ENCODE results near the gene GRIK2. TPM values are rescaled to one million over a fixed set of nuclear protein-coding genes. Genes with fewer than 3 reads are reported as not detected.

Gene GRIK2
- total RNA-seq, 1 experiment from 2014 or later = 0.55 TPM

GRCh38 chr6:101522254-101522653 lies 128.7 kb downstream of the GRIK2 start:
- no peaks in the 10 kb centered on the region for H3K79me2 ChIP-seq (ENCODE audit: low read length)
- no peaks in the 10 kb centered on the region for H3K27me3 ChIP-seq (ENCODE audit: low read length)
- DNase-seq (no peak), ATAC-seq (no peak)
- no peaks in the 10 kb centered on the region for H3K4me1 ChIP-seq (ENCODE audit: insufficient read depth, low read length)
- no peaks in the 10 kb centered on the region for H3K9me2 ChIP-seq (replicated peaks; ENCODE audit: low read length)
- no peaks in the 10 kb centered on the region for H3F3A ChIP-seq (ENCODE audit: low read length, unreplicated experiment)
- no peak overlapping the region for H2AFZ ChIP-seq (ENCODE audit: low read length)
- ChIA-PET CTCF (no interaction called here), POLR2A (ENCODE audit: unreplicated experiment) (no interaction called here)
- BruUV-seq (replicated peaks) = no TSS peak
- no peak overlapping the region for H3K4me3 ChIP-seq (ENCODE audit: low read length)
- intact Hi-C loops (cut with micrococcal nuclease) = no loop called here
- TF ChIP-seq EZH2phosphoT487 (IDR thresholded peaks at IDR 0.05; ENCODE audit: borderline replicate concordance, low read length) (no peak), EZH2 (IDR thresholded peaks at IDR 0.05; ENCODE audit: low read length, unreplicated experiment) (no peak), CTCF (conservative IDR thresholded peaks at IDR 0.05; ENCODE audit: low read depth, low read length) (no peak)
- no peak overlapping the region for H3K27ac ChIP-seq (ENCODE audit: low read length)
- no peaks in the 10 kb centered on the region for H4K20me1 ChIP-seq (ENCODE audit: low read length)
- H3K9me3 ChIP-seq (ENCODE audit: low read length) = no peaks in the 10 kb centered on the region
- H3K4me2 ChIP-seq (ENCODE audit: low read length) = no peak overlapping the region
- no peak overlapping the region for H3K9ac ChIP-seq (ENCODE audit: low read length)
- H3K36me3 ChIP-seq (ENCODE audit: low read depth, low read length) = no peaks in the 10 kb centered on the region

GRCh38 chr6:101527467-101527866 lies 134.0 kb downstream of the GRIK2 start:
- Histone ChIP-seq H3K9me3 (ENCODE audit: low read length) (no peaks in the 10 kb centered on the region), H3F3A (ENCODE audit: low read length, unreplicated experiment) (no peaks in the 10 kb centered on the region), H3K36me3 (ENCODE audit: low read depth, low read length) (no peaks in the 10 kb centered on the region), H3K4me1 (ENCODE audit: insufficient read depth, low read length) (no peaks in the 10 kb centered on the region), H3K4me3 (ENCODE audit: low read length) (no peak overlapping the region), H3K4me2 (ENCODE audit: low read length) (no peak overlapping the region), H3K27me3 (ENCODE audit: low read length) (no peaks in the 10 kb centered on the region), H3K79me2 (ENCODE audit: low read length) (no peaks in the 10 kb centered on the region), H3K27ac (ENCODE audit: low read length) (no peak overlapping the region), H3K9me2 (replicated peaks; ENCODE audit: low read length) (no peaks in the 10 kb centered on the region), H2AFZ (ENCODE audit: low read length) (no peak overlapping the region), H3K9ac (ENCODE audit: low read length) (no peak overlapping the region), H4K20me1 (ENCODE audit: low read length) (no peaks in the 10 kb centered on the region)
- TF ChIP-seq CTCF (conservative IDR thresholded peaks at IDR 0.05; ENCODE audit: low read depth, low read length) (no peak), EZH2 (IDR thresholded peaks at IDR 0.05; ENCODE audit: low read length, unreplicated experiment) (no peak), EZH2phosphoT487 (IDR thresholded peaks at IDR 0.05; ENCODE audit: borderline replicate concordance, low read length) (no peak)
- intact Hi-C loops (cut with micrococcal nuclease) = no loop called here
- DNase-seq = no peak
- ATAC-seq = no peak
- POLR2A ChIA-PET (ENCODE audit: unreplicated experiment) = no interaction called here
- CTCF ChIA-PET = no interaction called here
- BruUV-seq (replicated peaks) = no TSS peak

- POLR2A ChIA-PET (ENCODE audit: unreplicated experiment) = no interaction called here
These were observed 135.3 kb downstream of the GRIK2 start for GRCh38 chr6:101528801-101529200.

More at GRCh38 chr6:101528801-101529200, 135.3 kb downstream of the GRIK2 start:
- DNase-seq (no peak), ATAC-seq (no peak)
- CTCF ChIA-PET = no interaction called here
- no peak overlapping the region for H3K27ac ChIP-seq (ENCODE audit: low read length)
- H3K9ac ChIP-seq (ENCODE audit: low read length) = no peak overlapping the region
- H3K4me2 ChIP-seq (ENCODE audit: low read length) = no peak overlapping the region
- no TSS peak for BruUV-seq (replicated peaks)
- H3K36me3 ChIP-seq (ENCODE audit: low read depth, low read length) = no peaks in the 10 kb centered on the region
- no peaks in the 10 kb centered on the region for H3K9me3 ChIP-seq (ENCODE audit: low read length)
- H4K20me1 ChIP-seq (ENCODE audit: low read length) = no peaks in the 10 kb centered on the region
- H3K4me3 ChIP-seq (ENCODE audit: low read length) = no peak overlapping the region
- H3K79me2 ChIP-seq (ENCODE audit: low read length) = no peaks in the 10 kb centered on the region
- no peaks in the 10 kb centered on the region for H3K27me3 ChIP-seq (ENCODE audit: low read length)
- H3F3A ChIP-seq (ENCODE audit: low read length, unreplicated experiment) = no peaks in the 10 kb centered on the region
- no peaks in the 10 kb centered on the region for H3K9me2 ChIP-seq (replicated peaks; ENCODE audit: low read length)
- TF ChIP-seq EZH2 (IDR thresholded peaks at IDR 0.05; ENCODE audit: low read length, unreplicated experiment) (no peak), CTCF (conservative IDR thresholded peaks at IDR 0.05; ENCODE audit: low read depth, low read length) (no peak), EZH2phosphoT487 (IDR thresholded peaks at IDR 0.05; ENCODE audit: borderline replicate concordance, low read length) (no peak)
- no peaks in the 10 kb centered on the region for H3K4me1 ChIP-seq (ENCODE audit: insufficient read depth, low read length)
- no peak overlapping the region for H2AFZ ChIP-seq (ENCODE audit: low read length)
- intact Hi-C loops (cut with micrococcal nuclease) = no loop called here
